ENCODE results near the gene PPP2R2C. TPM values are rescaled to one million over a fixed set of nuclear protein-coding genes. Genes with fewer than 3 reads are reported as not detected.

Gene PPP2R2C
- total RNA-seq, 1 experiment from 2014 or later = 32.9 TPM

DNA sequence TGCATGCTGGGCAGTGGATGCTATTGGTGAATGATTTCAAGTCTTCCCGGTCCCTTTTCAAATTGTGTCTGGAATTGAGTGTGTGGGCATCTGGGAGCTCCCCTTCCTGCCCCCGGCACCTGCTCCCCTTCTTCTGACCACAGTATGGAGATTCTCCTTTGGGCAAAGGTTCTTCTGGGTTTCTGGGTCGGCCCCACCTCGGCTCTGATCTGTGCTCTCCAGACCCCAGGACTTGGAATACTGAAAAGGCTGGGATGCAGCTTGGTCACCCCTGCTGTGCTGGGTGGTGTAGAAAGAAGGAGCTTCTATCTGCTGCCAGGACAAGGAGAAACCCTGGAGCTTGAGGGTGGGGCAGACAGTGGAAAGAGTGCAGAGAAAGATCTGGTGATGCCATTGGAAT is 124.0 kb downstream of the PPP2R2C start:
- H3K4me1 ChIP-seq (ENCODE audit: control insufficient read depth in 1 of 2, insufficient read depth in 2 of 2, low read length in 2 of 2) = peaks cover 14 to 21% of the 10 kb centered on the region in 2 experiments
- no peak overlapping the region for H3K4me2 ChIP-seq (ENCODE audit: low read length)
- no peaks in the 10 kb centered on the region for H3K79me2 ChIP-seq (ENCODE audit: insufficient read depth, low read length)
- no peak overlapping the region for H2AFZ ChIP-seq (ENCODE audit: low read depth, low read length, poor library complexity, severe bottlenecking)
- no peaks in the 10 kb centered on the region for H3K9me2 ChIP-seq (ENCODE audit: insufficient read depth)
- no peak overlapping the region for H3K4me3 ChIP-seq (replicated peaks in 1 of 2; ENCODE audit: low read depth in 1 of 2, low read length in 2 of 2)
- no TSS peak for BruUV-seq (replicated peaks)
- no peaks in the 10 kb centered on the region for H3K36me3 ChIP-seq (ENCODE audit: control insufficient read depth in 1 of 2, insufficient read depth in 2 of 2, low read length in 2 of 2)
- no peak for DNase-seq (ENCODE audit: low read depth, low spot score)
- no peaks in the 10 kb centered on the region for H3K9me3 ChIP-seq (ENCODE audit: control insufficient read depth in 1 of 2, insufficient read depth in 1 of 2, low read depth in 1 of 2, low read length in 2 of 2)
- TF ChIP-seq JUND (IDR thresholded peaks at IDR 0.05) = no peak
- TF ChIP-seq POLR2AphosphoS5 (IDR thresholded peaks at IDR 0.05; ENCODE audit: low read depth, low read length) = no peak
- no peak for TF ChIP-seq EZH2 (IDR thresholded peaks at IDR 0.05)
- no peak for TF ChIP-seq RAD21 (IDR thresholded peaks at IDR 0.05; ENCODE audit: low read depth)
- TF ChIP-seq CBX3 (IDR thresholded peaks at IDR 0.05; ENCODE audit: low read depth) = no peak
- ChIA-PET POLR2A (no interaction called here), RAD21 (ENCODE audit: low non-redundant PET in 1 of 2, low total read pairs in 2 of 2, uncharacterized antibody in 2 of 2, unreplicated experiment in 2 of 2) (no interaction called here), CTCF (no interaction called here)
- H3K27me3 ChIP-seq (ENCODE audit: insufficient read depth, low read length) = no peaks in the 10 kb centered on the region
- no peaks in the 10 kb centered on the region for H4K20me1 ChIP-seq (ENCODE audit: insufficient read depth)
- no peak overlapping the region for H3K9ac ChIP-seq (ENCODE audit: low read length)
- intact Hi-C loops (cut with micrococcal nuclease) = no loop called here
- ATAC-seq = no peak
- no peak overlapping the region for H3K27ac ChIP-seq (ENCODE audit: low read depth, low read length)

GRCh38 chr4:6347511-6348045 is 124.8 kb downstream of the PPP2R2C start:
- intact Hi-C loops (cut with micrococcal nuclease) = no loop called here
- POLR2A ChIA-PET = no interaction called here
- Histone ChIP-seq H3K36me3 (ENCODE audit: control insufficient read depth in 1 of 2, insufficient read depth in 2 of 2, low read length in 2 of 2) (no peaks in the 10 kb centered on the region), H3K9me3 (ENCODE audit: control insufficient read depth in 1 of 2, insufficient read depth in 1 of 2, low read depth in 1 of 2, low read length in 2 of 2) (no peaks in the 10 kb centered on the region), H3K9ac (ENCODE audit: low read length) (no peak overlapping the region), H2AFZ (ENCODE audit: low read depth, low read length, poor library complexity, severe bottlenecking) (no peak overlapping the region), H3K4me1 (ENCODE audit: control insufficient read depth in 1 of 2, insufficient read depth in 2 of 2, low read length in 2 of 2) (peaks cover 16 to 24% of the 10 kb centered on the region in 2 experiments), H3K9me2 (ENCODE audit: insufficient read depth) (no peaks in the 10 kb centered on the region), H3K4me2 (ENCODE audit: low read length) (no peak overlapping the region), H3K79me2 (ENCODE audit: insufficient read depth, low read length) (no peaks in the 10 kb centered on the region), H3K27ac (ENCODE audit: low read depth, low read length) (no peak overlapping the region), H3K27me3 (ENCODE audit: insufficient read depth, low read length) (no peaks in the 10 kb centered on the region), H3K4me3 (replicated peaks in 1 of 2; ENCODE audit: low read depth in 1 of 2, low read length in 2 of 2) (no peak overlapping the region), H4K20me1 (ENCODE audit: insufficient read depth) (no peaks in the 10 kb centered on the region)
- RAD21 ChIA-PET (ENCODE audit: low non-redundant PET in 1 of 2, low total read pairs in 2 of 2, uncharacterized antibody in 2 of 2, unreplicated experiment in 2 of 2) = no interaction called here
- no TSS peak for BruUV-seq (replicated peaks)
- no peak for TF ChIP-seq RAD21 (IDR thresholded peaks at IDR 0.05; ENCODE audit: low read depth)
- ATAC-seq (no peak), DNase-seq (ENCODE audit: low read depth, low spot score) (no peak)
- CTCF ChIA-PET = no interaction called here

Measured in HCT116 (cell line).